ENCODE measurements around the gene SUSD6.

The SUSD6 gene

GRCh38 chr14:69749956-69750355, 138.6 kb downstream of the SUSD6 start:
- FAIRE-seq, result no peak
- DNase-seq (ENCODE audit: insufficient read length, low spot score), result no peak
- no peak for TF ChIP-seq POLR2A (IDR thresholded peaks at IDR 0.05; ENCODE audit: low read depth, low read length)

GRCh38 chr14:69750495-69750894, 139.1 kb downstream of the SUSD6 start:
- no peak for DNase-seq (ENCODE audit: insufficient read length, low spot score)
- no peak for FAIRE-seq
- no peak for TF ChIP-seq POLR2A (IDR thresholded peaks at IDR 0.05; ENCODE audit: low read depth, low read length)

- no peak for FAIRE-seq
- DNase-seq (ENCODE audit: insufficient read length, low spot score), result no peak
- no peak for TF ChIP-seq POLR2A (IDR thresholded peaks at IDR 0.05; ENCODE audit: low read depth, low read length)
Measured at GRCh38 chr14:69752773-69753172, 141.4 kb downstream of the SUSD6 start.

GRCh38 chr14:69753860-69754259, 142.5 kb downstream of the SUSD6 start:
- FAIRE-seq (no peak), DNase-seq (ENCODE audit: insufficient read length, low spot score) (no peak)
- TF ChIP-seq POLR2A (IDR thresholded peaks at IDR 0.05; ENCODE audit: low read depth, low read length), result no peak

GRCh38 chr14:69754487-69754886, 143.1 kb downstream of the SUSD6 start:
- no peak for TF ChIP-seq POLR2A (IDR thresholded peaks at IDR 0.05; ENCODE audit: low read depth, low read length)
- DNase-seq (ENCODE audit: insufficient read length, low spot score), result no peak
- no peak for FAIRE-seq

- DNase-seq (ENCODE audit: insufficient read length, low spot score) (no peak), FAIRE-seq (no peak)
- TF ChIP-seq POLR2A (IDR thresholded peaks at IDR 0.05; ENCODE audit: low read depth, low read length), result no peak
Measured at GRCh38 chr14:69755296-69755695, 143.9 kb downstream of the SUSD6 start.

- FAIRE-seq, result no peak
- TF ChIP-seq POLR2A (IDR thresholded peaks at IDR 0.05; ENCODE audit: low read depth, low read length), result no peak
- DNase-seq (ENCODE audit: insufficient read length, low spot score), result no peak
Measured at GRCh38 chr14:69755784-69756183, 144.4 kb downstream of the SUSD6 start.

- TF ChIP-seq POLR2A (IDR thresholded peaks at IDR 0.05; ENCODE audit: low read depth, low read length), result no peak
- FAIRE-seq, result no peak
- no peak for DNase-seq (ENCODE audit: insufficient read length, low spot score)
Measured at GRCh38 chr14:69756298-69756697, 144.9 kb downstream of the SUSD6 start.

- no peak for DNase-seq (ENCODE audit: insufficient read length, low spot score)
- FAIRE-seq, result no peak
- no peak for TF ChIP-seq POLR2A (IDR thresholded peaks at IDR 0.05; ENCODE audit: low read depth, low read length)
Measured at GRCh38 chr14:69760810-69761209, 149.4 kb downstream of the SUSD6 start.

- no peak for DNase-seq (ENCODE audit: insufficient read length, low spot score)
- no peak for TF ChIP-seq POLR2A (IDR thresholded peaks at IDR 0.05; ENCODE audit: low read depth, low read length)
- FAIRE-seq, result no peak
Measured at GRCh38 chr14:69763761-69764510, 152.5 kb downstream of the SUSD6 start.

Measured in H54 (cell line).